ENCODE measurements around the gene CBFA2T2. TPM values are rescaled to one million over a fixed set of nuclear protein-coding genes. Genes with fewer than 3 reads are reported as not detected.
A peak's percentile ranks its signal among the peaks of the same experiment; 100 is the strongest.

CBFA2T2 gene
- total RNA-seq, 1 donor from 2014 or later = 16.5 TPM

GRCh38 chr20:33667676-33668465 is 178.0 kb downstream of the CBFA2T2 start:
- peak; percentile 86 for DNase-seq

DNA sequence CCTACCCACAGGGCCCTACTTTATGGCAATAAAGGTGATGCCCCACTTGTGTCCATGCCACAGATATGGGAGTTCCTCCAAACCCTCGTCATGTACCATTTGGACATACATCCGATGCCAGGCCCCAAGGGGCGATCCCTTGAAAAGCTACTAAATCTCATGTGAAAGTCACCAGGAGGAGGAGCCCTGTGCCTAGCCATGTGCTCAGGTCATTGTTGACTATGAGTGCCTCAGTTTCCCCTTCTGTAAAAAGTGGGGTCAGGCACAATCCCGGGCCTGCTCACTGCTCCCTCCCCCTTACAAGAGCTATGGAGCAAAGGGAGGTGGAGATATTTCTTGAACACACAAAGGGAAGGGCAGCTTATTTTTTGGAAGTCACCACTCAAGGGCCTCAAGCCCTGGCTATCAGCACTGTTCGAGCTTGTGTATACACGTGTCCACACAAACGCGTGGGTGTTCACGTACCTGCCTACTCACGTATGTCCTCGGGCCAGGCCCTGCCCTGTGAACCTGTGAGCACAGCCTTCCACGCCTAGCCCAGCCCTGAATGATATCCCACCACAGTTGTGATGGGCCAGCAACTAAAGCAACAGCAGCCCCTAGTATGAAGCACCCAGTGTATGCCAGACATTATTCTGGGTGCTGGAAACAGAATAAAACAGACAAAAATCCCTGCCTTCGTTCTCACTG is 178.7 kb downstream of the CBFA2T2 start:
- no peak for DNase-seq

DNA sequence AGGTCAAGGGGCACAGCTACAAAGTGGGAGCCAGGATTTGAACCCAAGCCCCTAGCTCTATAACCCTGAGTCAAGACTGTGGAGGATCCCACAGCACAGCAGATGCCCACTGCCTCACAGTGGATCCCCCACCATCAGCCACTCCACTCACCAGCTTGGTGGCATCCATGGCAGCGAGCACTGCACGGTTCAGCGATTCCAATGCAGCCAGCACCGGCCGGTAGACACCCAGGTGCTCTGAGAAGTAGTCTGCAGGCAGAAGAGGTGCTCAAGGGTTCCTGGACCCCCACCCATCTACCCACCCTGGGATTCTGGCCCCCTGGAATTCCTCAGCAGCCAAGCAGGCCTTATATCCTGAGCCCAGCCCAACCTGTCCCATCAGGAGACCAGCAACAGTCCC is 179.3 kb downstream of the CBFA2T2 start:
- no peak for DNase-seq

- no peak for DNase-seq
Observed at GRCh38 chr20:33669873-33670640, 180.2 kb downstream of the CBFA2T2 start.

GRCh38 chr20:33670715-33671499 is 181.0 kb downstream of the CBFA2T2 start:
- no peak for DNase-seq

DNA sequence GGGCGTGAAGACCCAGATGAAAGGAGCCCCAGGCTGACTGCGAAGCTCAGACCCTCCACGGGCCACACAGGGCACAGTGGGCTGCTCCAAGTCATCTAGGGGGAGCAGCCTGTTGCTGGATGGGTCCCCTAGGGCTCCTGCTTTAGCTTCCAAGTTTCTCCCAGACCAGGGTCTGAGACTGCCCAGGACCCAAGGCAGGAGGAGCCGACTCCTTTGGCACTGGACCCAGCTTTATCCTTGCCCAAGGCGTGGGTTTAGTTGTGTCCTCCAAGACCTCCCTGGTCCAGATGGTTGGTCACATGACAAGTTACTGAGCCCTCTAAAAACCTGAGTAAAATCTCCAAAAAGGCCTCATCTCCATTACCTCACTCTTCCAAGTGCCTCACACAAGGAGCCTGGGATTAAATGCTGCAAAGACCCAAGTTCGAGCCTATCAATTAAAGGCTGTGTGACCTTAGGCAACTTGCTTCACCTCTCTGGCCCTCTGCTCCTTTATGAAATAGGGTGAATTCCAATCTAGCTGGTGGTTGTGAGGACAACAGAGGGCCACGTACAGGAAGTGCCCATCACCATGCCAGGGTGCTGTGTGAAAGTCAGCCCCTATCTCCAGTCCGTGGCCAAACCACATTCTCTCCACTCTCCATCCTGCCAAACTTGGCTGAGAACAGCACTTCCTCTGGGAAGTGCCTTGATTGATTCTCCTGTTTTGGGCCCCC is 181.8 kb downstream of the CBFA2T2 start:
- DNase-seq = no peak

DNA sequence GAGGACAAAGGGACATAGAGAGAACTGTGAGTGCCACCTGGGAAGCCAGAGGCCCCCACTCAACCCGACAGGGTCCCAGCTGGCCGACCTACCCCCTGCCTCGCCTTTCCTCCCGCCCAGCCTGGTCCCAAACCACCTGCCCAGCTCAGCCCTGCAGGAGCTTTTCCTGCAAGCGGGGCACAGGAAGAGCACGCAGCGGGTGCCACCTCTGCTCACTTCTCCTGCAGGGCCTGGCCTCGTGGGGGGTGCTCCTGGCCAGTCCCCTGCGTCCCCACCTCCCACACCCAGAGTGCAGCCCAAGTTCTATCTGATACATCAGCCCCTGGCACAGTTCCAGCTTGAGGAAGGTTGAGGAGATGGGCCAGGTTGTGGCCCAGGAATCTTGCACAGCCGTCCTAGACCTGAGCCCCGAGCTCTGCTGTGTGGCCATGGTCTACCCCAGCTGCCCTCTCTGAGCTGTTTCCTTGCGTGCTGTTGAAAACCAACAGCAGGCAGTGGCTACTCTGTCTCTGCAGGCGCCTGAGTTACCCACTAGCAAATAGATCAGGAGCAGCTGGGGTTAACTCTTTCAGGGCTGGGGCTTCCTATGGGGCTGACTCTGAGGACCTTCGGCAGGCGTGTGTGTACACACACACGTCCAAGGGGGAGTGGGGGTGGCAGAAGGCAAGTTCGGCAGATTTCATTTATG is 182.7 kb downstream of the CBFA2T2 start:
- DNase-seq = no peak

DNA sequence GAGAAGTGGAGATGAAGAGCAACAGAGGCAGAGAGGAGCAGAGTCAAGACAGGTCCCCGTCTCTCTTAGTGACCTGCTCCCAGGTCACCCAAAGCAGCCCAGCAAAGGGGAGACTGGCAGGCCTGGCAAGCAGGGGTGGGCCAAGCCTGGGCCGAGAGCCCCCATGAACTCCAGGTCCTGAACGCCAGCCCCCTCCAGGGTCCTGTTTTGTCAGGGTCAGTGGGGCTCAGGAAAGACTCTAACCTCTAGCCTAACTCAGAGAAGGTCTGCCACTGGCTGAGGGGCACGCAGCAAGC is 183.2 kb downstream of the CBFA2T2 start:
- DNase-seq = no peak

GRCh38 chr20:33673410-33674293 is 183.8 kb downstream of the CBFA2T2 start:
- no peak for DNase-seq

GRCh38 chr20:33674294-33675135 is 184.6 kb downstream of the CBFA2T2 start, which contains the start of gene NECAB3:
Gene NECAB3, minus strand, starts transcription at chr20:33674428. Its CDS starts 76 bp downstream, at chr20:33674352.
- peak; percentile 91 for DNase-seq

GRCh38 chr20:33675136-33675959 is 185.5 kb downstream of the CBFA2T2 start:
- peak; percentile 50 for DNase-seq

DNA sequence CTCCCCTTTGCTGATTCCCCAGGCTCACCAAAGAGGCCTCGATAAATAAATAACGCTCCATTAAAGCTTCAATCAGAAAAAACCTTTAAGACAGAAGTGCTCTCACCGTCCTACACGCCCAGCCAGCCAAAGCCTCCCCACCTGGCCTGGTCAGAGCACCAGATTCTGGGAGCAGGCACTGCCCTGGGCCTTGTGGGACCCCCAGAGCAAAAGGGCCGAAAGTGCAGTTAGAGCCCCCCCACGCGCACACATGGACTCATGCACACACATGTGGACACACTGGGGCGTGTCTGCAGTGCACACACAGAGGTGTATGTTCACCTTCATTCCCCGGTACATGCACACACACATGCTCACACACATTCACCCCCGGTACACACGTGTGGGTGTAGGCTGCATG is 186.2 kb downstream of the CBFA2T2 start:
- DNase-seq = no peak

- no peak for DNase-seq
Observed at GRCh38 chr20:33676652-33677645, 187.1 kb downstream of the CBFA2T2 start.

GRCh38 chr20:33677991-33678702 is 188.3 kb downstream of the CBFA2T2 start:
- peak; percentile 91 for DNase-seq

GRCh38 chr20:33679758-33680485 is 190.0 kb downstream of the CBFA2T2 start:
- no peak for DNase-seq

Measured in tongue (tissue), 2 donors.